Liver (tissue), 9 donors: ENCODE results near the gene SLC5A5. TPM values are rescaled to one million over a fixed set of nuclear protein-coding genes. Genes with fewer than 3 reads are reported as not detected.

ENCODE experiments used
- DNase-seq: peaks from one replicate; pipeline ENCODE4 v3.0.0-alpha.2; 2017; ENCODE audit warnings: low spot score
- H3K27ac ChIP-seq, 2 donors: one replicate each; pipeline ENCODE4 v1.7.0; 2013; ENCODE audit warnings: inconsistent platforms in 2 of 2, low read length in 2 of 2, control low read depth in 1 of 2, low read depth in 1 of 2, mild to moderate bottlenecking in 1 of 2
- H3K27me3 ChIP-seq, 4 donors: one replicate each; pipeline versions ENCODE4 v1.6.1 to v1.7.0; 2013; ENCODE audit warnings: low read length in 3 of 4, inconsistent platforms in 1 of 4, mild to moderate bottlenecking in 1 of 4, moderate library complexity in 1 of 4; ENCODE audit not compliant: control insufficient read depth in 4 of 4, insufficient read depth in 4 of 4
- H3K36me3 ChIP-seq, 4 donors: one replicate each; pipeline versions ENCODE4 v1.6.1 to v1.7.0; 2013; ENCODE audit warnings: low read length in 3 of 4, mild to moderate bottlenecking in 3 of 4, low read depth in 1 of 4, moderate library complexity in 1 of 4; ENCODE audit not compliant: control insufficient read depth in 4 of 4, insufficient read depth in 3 of 4
- H3K4me1 ChIP-seq, 4 donors: one replicate each; pipeline versions ENCODE4 v1.6.1 to v1.7.0; 2013; ENCODE audit warnings: low read length in 3 of 4, mild to moderate bottlenecking in 3 of 4, moderate library complexity in 1 of 4; ENCODE audit not compliant: control insufficient read depth in 4 of 4, insufficient read depth in 4 of 4
- H3K4me3 ChIP-seq, 3 donors: one replicate each; pipeline versions ENCODE4 v1.6.1 to v1.7.0; 2013; ENCODE audit warnings: low read length in 3 of 3, control low read depth in 1 of 3, low read depth in 1 of 3, mild to moderate bottlenecking in 1 of 3
- H3K9ac ChIP-seq, 2 donors: one replicate each; pipeline ENCODE4 v1.7.0; 2013; ENCODE audit warnings: low read length in 2 of 2, mild to moderate bottlenecking in 2 of 2, moderate library complexity in 2 of 2, control low read depth in 1 of 2, low read depth in 1 of 2
- H3K9me3 ChIP-seq, 4 donors: one replicate each; pipeline versions ENCODE4 v1.6.1 to v1.7.0; 2013; ENCODE audit warnings: low read length in 3 of 4; ENCODE audit not compliant: control insufficient read depth in 4 of 4
- EGR1 ChIP-seq, 2 donors: IDR thresholded peaks; 2 replicates each; pipeline ENCODE4 v1.6.1; 2016 to 2018; ENCODE audit warnings: antibody characterized with exemption in 2 of 2, low read depth in 2 of 2
- FOXA2 ChIP-seq: IDR thresholded peaks from 2 replicates; pipeline ENCODE4 v1.6.1; 2016; ENCODE audit warnings: antibody characterized with exemption
- HNF4A ChIP-seq, 2 donors: conservative IDR thresholded peaks; 2 replicates each; pipeline ENCODE4 v1.6.1; 2016; ENCODE audit warnings: antibody characterized with exemption in 2 of 2, mild to moderate bottlenecking in 2 of 2
- HNF4G ChIP-seq: IDR thresholded peaks from 2 replicates; pipeline ENCODE4 v1.6.1; 2016; ENCODE audit warnings: antibody characterized with exemption
- JUND ChIP-seq, 2 donors: IDR thresholded peaks; 2 replicates each; pipeline ENCODE4 v1.6.1; 2016; ENCODE audit warnings: antibody characterized with exemption in 2 of 2
- MAX ChIP-seq: IDR thresholded peaks from 2 replicates; pipeline ENCODE4 v1.6.1; 2016; ENCODE audit warnings: antibody characterized with exemption
- NR2F2 ChIP-seq: IDR thresholded peaks from 2 replicates; pipeline ENCODE4 v1.6.1; 2016; ENCODE audit warnings: antibody characterized with exemption
- RAD21 ChIP-seq, 2 donors: IDR thresholded peaks; 2 replicates each; pipeline ENCODE4 v1.6.1; 2016; ENCODE audit warnings: antibody characterized with exemption in 2 of 2, mild to moderate bottlenecking in 2 of 2
- RXRA ChIP-seq, 2 donors: IDR thresholded peaks; 2 replicates each; pipeline ENCODE4 v1.6.1; 2017 to 2018; ENCODE audit warnings: antibody characterized with exemption in 2 of 2, mild to moderate bottlenecking in 1 of 2
- SP1 ChIP-seq: IDR thresholded peaks from 2 replicates; pipeline ENCODE4 v1.6.1; 2018; ENCODE audit warnings: antibody characterized with exemption, mild to moderate bottlenecking
- TAF1 ChIP-seq: conservative IDR thresholded peaks from 2 replicates; pipeline ENCODE4 v1.6.1; 2016; ENCODE audit warnings: antibody characterized with exemption, mild to moderate bottlenecking
- YY1 ChIP-seq: IDR thresholded peaks from 2 replicates; pipeline ENCODE4 v1.6.1; 2016; ENCODE audit warnings: antibody characterized with exemption, mild to moderate bottlenecking
- ZBTB33 ChIP-seq: IDR thresholded peaks from 2 replicates; pipeline ENCODE4 v1.6.1; 2016; ENCODE audit warnings: antibody characterized with exemption
- WGBS: extraction: QIAGEN DNeasy Blood & Tissue Kit; methylation state at CpG from one replicate; pipeline ENCODE4 v1.1.7; 2013; 5-methylcytosine and 5-hydroxymethylcytosine counted together
- polyA plus RNA-seq, 2 donors: library from polyadenylated mRNA; stranded (reverse) in 1 of 2; unstranded in 1 of 2; fragments of 200-250 nt in 1 of 2; fragments of >200 nt in 1 of 2; fragmentation: Nextera tagmentation in 1 of 2; extraction: Ambion mirVana in 1 of 2; gene quantifications; one replicate each; pipeline versions ENCODE4 v1.2.1 to v1.2.3, GENCODE V29; 2013 to 2015
- total RNA-seq, 2 donors: library from RNA; depleted of rRNA; stranded (reverse); fragments of >200 nt; gene quantifications; one replicate each; pipeline ENCODE4 v1.2.3, GENCODE V29; 2014
- TF ChIP-seq, protein P1 (sequence below): fragments of 150-350 bp; IDR thresholded peaks from 2 replicates; pipeline ENCODE4 v1.5.1; 2017; ENCODE audit warnings: improper control_type of control experiment, low read depth, low read length; ENCODE audit not compliant: missing input control
- TF ChIP-seq, protein P2 (sequence below): IDR thresholded peaks from 2 replicates; pipeline ENCODE4 v1.6.1; 2016; ENCODE audit warnings: antibody characterized with exemption, mild to moderate bottlenecking
- donor health status: healthy.
- donor health status: healthy.
- donor health status: healthy.
- donor health status: healthy.
- donor health status: healthy.

The SLC5A5 gene
- total and polyA plus RNA-seq, 4 donors = 0.09 TPM; not detected in 3

GRCh38 chr19:17829855-17830566 is 41.7 kb upstream of the SLC5A5 start (continued):
- TF ChIP-seq ZBTB33 (no peak), HNF4G (no peak), YY1 (no peak), HNF4A (conservative IDR thresholded peaks at IDR 0.05) (no peak), SP1 (no peak)

DNA sequence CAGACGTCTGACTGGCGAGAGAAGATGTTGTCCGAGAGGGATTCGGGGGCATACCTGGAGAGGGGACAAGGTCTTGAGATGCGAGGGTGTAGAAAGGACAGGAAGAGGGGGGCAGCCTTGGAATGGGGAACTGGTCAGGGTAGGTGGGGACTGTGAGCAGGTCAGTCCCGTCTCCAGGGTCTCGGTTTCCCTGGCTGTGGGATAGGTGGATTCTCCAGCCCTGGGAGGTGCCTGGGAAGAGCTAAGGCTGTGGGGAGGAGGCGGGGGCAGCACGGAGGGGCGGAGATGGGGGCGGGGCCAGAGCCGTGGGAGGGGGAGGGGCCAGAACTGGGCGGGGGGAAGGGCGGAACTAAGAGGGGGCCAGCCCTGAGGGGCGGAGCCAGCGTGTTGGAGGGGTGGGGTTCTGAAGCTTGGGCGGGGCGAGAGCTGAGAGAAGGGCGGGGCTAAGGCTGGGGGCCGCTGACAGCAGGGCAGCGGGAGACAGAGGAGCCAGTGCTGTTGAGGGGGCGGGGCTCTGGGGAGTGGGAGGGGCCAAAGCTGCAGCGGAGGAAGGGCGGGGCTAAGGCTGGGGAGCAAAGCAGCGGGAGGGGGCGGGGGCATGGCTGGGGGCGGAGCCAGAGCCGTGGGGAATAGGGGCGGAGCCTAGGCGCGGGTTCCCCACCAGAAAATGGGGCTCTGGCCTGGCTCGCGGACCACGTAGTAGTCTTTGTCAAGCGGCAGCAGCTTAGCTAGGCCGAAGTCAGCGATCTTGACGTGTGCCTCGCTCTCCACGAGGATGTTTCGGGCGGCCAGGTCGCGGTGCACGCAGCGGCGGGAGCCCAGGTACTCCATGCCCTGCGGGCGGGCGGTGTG is 41.0 kb upstream of the SLC5A5 start:
- Histone ChIP-seq H3K9ac (no peak overlapping the region), H3K4me3 (no peak overlapping the region), H3K27me3 (peaks cover 0 to 4% (median 0%) of the 10 kb centered on the region in 4 donors), H3K27ac (no peak overlapping the region), H3K36me3 (no peaks in the 10 kb centered on the region), H3K4me1 (peaks cover 0 to 3% (median 0%) of the 10 kb centered on the region in 4 donors), H3K9me3 (no peaks in the 10 kb centered on the region)
- TF ChIP-seq, protein P1, sequence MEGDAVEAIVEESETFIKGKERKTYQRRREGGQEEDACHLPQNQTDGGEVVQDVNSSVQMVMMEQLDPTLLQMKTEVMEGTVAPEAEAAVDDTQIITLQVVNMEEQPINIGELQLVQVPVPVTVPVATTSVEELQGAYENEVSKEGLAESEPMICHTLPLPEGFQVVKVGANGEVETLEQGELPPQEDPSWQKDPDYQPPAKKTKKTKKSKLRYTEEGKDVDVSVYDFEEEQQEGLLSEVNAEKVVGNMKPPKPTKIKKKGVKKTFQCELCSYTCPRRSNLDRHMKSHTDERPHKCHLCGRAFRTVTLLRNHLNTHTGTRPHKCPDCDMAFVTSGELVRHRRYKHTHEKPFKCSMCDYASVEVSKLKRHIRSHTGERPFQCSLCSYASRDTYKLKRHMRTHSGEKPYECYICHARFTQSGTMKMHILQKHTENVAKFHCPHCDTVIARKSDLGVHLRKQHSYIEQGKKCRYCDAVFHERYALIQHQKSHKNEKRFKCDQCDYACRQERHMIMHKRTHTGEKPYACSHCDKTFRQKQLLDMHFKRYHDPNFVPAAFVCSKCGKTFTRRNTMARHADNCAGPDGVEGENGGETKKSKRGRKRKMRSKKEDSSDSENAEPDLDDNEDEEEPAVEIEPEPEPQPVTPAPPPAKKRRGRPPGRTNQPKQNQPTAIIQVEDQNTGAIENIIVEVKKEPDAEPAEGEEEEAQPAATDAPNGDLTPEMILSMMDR = no peak
- TF ChIP-seq YY1 (no peak), RXRA (IDR thresholded peaks at IDR 0.05) (no peak), SP1 (no peak), FOXA2 (no peak), MAX (no peak), HNF4A (conservative IDR thresholded peaks at IDR 0.05) (no peak), EGR1 (IDR thresholded peaks at IDR 0.05; ENCODE audit: low read depth in 2 of 2) (no peak), JUND (IDR thresholded peaks at IDR 0.05) (no peak)
- no peak for DNase-seq
- WGBS = 29% methylated on average over 50 of the region's 50 CpGs

- no peak for DNase-seq
- WGBS = 39% methylated on average over 25 of the region's 25 CpGs
- Histone ChIP-seq H3K9ac (no peak overlapping the region), H3K4me3 (no peak overlapping the region), H3K36me3 (no peaks in the 10 kb centered on the region), H3K4me1 (peaks cover 0 to 3% (median 0%) of the 10 kb centered on the region in 4 donors), H3K27ac (no peak overlapping the region), H3K27me3 (peaks cover 0 to 4% (median 0%) of the 10 kb centered on the region in 4 donors), H3K9me3 (no peaks in the 10 kb centered on the region)
- no peak for TF ChIP-seq NR2F2
- no peak for TF ChIP-seq YY1
- no peak for TF ChIP-seq RXRA (IDR thresholded peaks at IDR 0.05)
- TF ChIP-seq TAF1 = no peak
- TF ChIP-seq EGR1 (IDR thresholded peaks at IDR 0.05; ENCODE audit: low read depth in 2 of 2) = no peak
- no peak for TF ChIP-seq HNF4A (conservative IDR thresholded peaks at IDR 0.05)
- no peak for TF ChIP-seq HNF4G
- TF ChIP-seq FOXA2 = no peak
- TF ChIP-seq, protein P2, sequence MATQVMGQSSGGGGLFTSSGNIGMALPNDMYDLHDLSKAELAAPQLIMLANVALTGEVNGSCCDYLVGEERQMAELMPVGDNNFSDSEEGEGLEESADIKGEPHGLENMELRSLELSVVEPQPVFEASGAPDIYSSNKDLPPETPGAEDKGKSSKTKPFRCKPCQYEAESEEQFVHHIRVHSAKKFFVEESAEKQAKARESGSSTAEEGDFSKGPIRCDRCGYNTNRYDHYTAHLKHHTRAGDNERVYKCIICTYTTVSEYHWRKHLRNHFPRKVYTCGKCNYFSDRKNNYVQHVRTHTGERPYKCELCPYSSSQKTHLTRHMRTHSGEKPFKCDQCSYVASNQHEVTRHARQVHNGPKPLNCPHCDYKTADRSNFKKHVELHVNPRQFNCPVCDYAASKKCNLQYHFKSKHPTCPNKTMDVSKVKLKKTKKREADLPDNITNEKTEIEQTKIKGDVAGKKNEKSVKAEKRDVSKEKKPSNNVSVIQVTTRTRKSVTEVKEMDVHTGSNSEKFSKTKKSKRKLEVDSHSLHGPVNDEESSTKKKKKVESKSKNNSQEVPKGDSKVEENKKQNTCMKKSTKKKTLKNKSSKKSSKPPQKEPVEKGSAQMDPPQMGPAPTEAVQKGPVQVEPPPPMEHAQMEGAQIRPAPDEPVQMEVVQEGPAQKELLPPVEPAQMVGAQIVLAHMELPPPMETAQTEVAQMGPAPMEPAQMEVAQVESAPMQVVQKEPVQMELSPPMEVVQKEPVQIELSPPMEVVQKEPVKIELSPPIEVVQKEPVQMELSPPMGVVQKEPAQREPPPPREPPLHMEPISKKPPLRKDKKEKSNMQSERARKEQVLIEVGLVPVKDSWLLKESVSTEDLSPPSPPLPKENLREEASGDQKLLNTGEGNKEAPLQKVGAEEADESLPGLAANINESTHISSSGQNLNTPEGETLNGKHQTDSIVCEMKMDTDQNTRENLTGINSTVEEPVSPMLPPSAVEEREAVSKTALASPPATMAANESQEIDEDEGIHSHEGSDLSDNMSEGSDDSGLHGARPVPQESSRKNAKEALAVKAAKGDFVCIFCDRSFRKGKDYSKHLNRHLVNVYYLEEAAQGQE = no peak
- TF ChIP-seq, protein P1 = no peak
- no peak for TF ChIP-seq SP1
- TF ChIP-seq JUND (IDR thresholded peaks at IDR 0.05) = no peak
- TF ChIP-seq RAD21 (IDR thresholded peaks at IDR 0.05) = no peak
Measured at GRCh38 chr19:17831419-17831888, 40.3 kb upstream of the SLC5A5 start.
